ENCODE data around the gene FNIP2.
A peak's percentile ranks its signal among the peaks of the same experiment; 100 is the strongest.
"Not testable (repeated sequence)": the region's sequence is repeated elsewhere in the genome, so short reads cannot be mapped to it uniquely, and the experiment has no call there.

FNIP2 gene

DNA sequence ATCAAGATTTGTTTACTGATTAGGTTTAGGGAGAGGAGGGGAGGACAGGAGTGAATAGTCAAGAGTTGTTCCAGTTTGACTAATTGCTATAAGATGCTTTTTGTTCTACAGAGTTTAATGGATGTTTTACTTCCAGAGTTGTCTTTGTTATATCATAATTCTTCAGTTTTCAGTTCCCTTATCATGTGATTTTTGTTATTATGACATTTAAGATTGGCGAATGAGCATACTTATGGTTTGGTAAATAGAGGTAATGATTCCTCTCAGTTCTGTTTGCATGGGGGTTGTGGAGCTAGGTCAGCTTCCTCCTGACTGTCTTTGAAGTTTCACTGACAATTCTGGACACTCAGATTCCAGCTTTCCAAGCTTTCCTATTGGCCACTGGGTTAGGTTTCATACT lies 24.6 kb downstream of the FNIP2 start:
- H3K9me3 ChIP-seq (ENCODE audit: control insufficient read depth in 2 of 2, low read length in 2 of 2); H3K27ac ChIP-seq (ENCODE audit: low read length); H3K4me3 ChIP-seq (ENCODE audit: low read length in 2 of 2); H3K9ac ChIP-seq (ENCODE audit: low read length in 2 of 2); H3K27me3 ChIP-seq (ENCODE audit: control insufficient read depth in 1 of 2, insufficient read depth in 2 of 2, low read length in 2 of 2); H3K36me3 ChIP-seq (ENCODE audit: control insufficient read depth in 2 of 2, insufficient read depth in 2 of 2, low read length in 2 of 2); H3K4me1 ChIP-seq (ENCODE audit: control insufficient read depth, insufficient read depth, low read length): not testable (repeated sequence)

DNA sequence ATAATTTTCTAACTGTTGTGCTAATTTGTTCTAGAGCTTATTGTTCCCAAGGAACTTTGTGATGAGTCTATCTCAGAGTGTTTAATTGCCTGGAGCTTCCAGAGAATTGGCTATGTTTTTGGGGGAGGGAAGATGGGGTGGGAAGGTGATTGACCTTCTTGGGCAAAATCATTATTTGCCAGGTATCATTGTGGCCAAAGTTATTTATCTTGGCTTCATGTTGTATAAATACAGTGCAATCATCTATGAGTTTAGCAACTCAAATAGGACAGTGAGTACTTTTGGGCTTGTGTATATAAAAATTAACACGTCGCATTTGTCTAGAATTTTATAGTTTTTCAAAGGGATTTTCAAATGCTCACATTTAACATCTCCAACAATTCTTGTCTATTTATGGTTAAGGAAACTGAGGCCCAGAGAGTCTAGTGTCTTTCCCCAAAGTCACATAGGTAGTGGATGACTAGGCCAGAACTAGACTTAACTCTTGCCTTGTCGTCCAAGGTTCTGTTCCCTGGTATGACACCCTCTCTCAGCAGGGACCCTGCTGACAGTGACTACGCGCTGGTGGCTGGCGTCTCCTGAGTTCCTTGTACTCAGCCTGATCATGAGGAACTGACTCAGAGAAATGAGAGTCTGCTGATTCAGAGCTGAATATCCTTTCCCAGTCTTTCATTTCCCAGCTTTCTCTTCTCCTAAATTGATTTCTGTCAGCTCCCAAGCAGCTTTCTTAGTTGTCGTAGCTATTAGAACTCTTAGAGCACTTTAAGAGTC lies 27.7 kb downstream of the FNIP2 start:
- Histone ChIP-seq H3K4me3 (ENCODE audit: low read length in 2 of 2) (no peak overlapping the region), H3K27ac (ENCODE audit: low read length) (no peak overlapping the region), H3K9ac (ENCODE audit: low read length in 2 of 2) (no peak overlapping the region), H3K4me1 (ENCODE audit: control insufficient read depth, insufficient read depth, low read length) (peaks cover 2% of the 10 kb centered on the region), H3K36me3 (ENCODE audit: control insufficient read depth in 2 of 2, insufficient read depth in 2 of 2, low read length in 2 of 2) (no peaks in the 10 kb centered on the region), H3K27me3 (ENCODE audit: control insufficient read depth in 1 of 2, insufficient read depth in 2 of 2, low read length in 2 of 2) (no peaks in the 10 kb centered on the region), H3K9me3 (ENCODE audit: control insufficient read depth in 2 of 2, low read length in 2 of 2) (no peaks in the 10 kb centered on the region)

DNA sequence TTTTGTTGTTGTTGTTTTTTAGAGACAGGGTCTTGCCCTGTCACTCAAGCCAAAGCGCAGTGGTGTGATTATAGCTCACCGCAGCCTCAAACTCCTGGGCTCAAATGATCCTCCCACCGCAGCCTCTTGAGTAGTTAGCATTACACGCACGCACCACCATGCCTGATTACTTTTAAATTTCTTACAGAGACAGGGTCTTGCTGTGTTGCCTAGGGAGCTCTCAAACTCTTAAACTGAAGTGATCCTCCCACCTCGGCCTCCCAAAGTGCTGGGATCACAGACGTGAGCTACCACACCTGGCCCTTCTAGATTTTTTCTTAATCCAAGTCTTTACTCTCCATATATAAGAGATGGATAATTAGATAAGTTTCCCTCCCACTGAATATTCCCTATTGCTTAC lies 29.2 kb downstream of the FNIP2 start:
- no peak overlapping the region for H3K4me3 ChIP-seq (ENCODE audit: low read length in 2 of 2)
- no peak overlapping the region for H3K9ac ChIP-seq (ENCODE audit: low read length in 2 of 2)
- no peaks in the 10 kb centered on the region for H3K9me3 ChIP-seq (ENCODE audit: control insufficient read depth in 2 of 2, low read length in 2 of 2)
- H3K36me3 ChIP-seq (ENCODE audit: control insufficient read depth in 2 of 2, insufficient read depth in 2 of 2, low read length in 2 of 2), result no peaks in the 10 kb centered on the region
- no peaks in the 10 kb centered on the region for H3K4me1 ChIP-seq (ENCODE audit: control insufficient read depth, insufficient read depth, low read length)
- no peak overlapping the region for H3K27ac ChIP-seq (ENCODE audit: low read length)
- no peaks in the 10 kb centered on the region for H3K27me3 ChIP-seq (ENCODE audit: control insufficient read depth in 1 of 2, insufficient read depth in 2 of 2, low read length in 2 of 2)

DNA sequence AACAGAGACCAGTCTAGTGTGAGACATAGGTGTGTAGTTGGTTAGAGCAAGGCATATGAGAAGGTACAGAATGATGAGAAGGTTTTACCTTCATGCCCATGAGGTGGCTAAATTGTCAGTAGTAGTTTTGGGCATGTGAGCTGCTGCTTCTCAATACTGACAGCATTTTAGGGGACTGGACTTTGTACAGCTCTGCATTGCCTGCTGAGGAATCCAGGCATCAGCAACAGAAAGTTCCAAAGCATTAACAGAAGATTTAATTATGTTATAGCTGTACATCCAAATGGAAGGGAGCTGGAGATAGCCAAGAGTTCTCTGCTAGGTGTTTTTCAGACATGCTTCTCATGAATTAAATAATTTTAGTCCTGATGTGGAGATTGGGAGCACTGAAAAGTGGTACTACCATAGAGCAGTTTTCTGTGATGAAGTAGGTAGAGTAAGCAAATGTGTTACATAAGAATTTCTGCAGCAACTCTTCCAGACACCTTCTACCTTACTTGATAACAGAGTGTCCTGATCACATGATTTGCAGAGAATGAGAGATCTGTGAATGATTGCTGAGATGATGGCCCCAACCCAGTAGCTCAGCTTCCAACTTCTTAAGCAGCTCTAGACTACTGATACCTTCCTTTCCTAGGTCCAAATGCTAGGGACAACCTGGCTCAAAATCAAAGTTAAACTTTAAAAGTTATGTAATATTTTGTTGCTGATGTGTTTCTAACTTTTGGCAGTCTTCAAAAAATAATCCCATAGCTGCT lies 30.4 kb downstream of the FNIP2 start:
- no peak overlapping the region for H3K9ac ChIP-seq (ENCODE audit: low read length in 2 of 2)
- H3K9me3 ChIP-seq (ENCODE audit: control insufficient read depth in 2 of 2, low read length in 2 of 2), result no peaks in the 10 kb centered on the region
- no peak overlapping the region for H3K4me3 ChIP-seq (ENCODE audit: low read length in 2 of 2)
- H3K27ac ChIP-seq (ENCODE audit: low read length), result no peak overlapping the region
- H3K27me3 ChIP-seq (ENCODE audit: control insufficient read depth in 1 of 2, insufficient read depth in 2 of 2, low read length in 2 of 2), result no peaks in the 10 kb centered on the region
- no peaks in the 10 kb centered on the region for H3K36me3 ChIP-seq (ENCODE audit: control insufficient read depth in 2 of 2, insufficient read depth in 2 of 2, low read length in 2 of 2)
- H3K4me1 ChIP-seq (ENCODE audit: control insufficient read depth, insufficient read depth, low read length), result no peaks in the 10 kb centered on the region

DNA sequence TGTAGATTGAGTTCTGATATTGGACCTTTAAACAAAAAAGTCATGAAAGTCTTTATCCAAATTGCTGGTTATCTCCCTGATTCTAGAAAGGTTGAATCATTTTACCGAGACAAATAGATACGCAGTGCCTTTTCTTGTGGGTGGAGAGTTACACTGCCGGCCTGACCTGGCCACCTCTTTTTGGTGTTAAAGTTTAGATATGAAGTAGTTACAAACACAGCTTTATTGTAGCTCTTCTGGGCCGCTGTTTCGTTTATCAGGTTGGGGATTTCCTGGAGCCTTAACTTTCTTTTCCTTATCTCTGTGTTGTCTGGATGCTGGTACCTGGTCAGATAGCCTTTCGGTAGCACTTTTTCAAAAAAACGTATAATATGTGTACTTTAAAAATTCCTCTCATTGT lies 31.0 kb downstream of the FNIP2 start:
- Histone ChIP-seq H3K9ac (ENCODE audit: low read length in 2 of 2) (no peak overlapping the region), H3K27ac (ENCODE audit: low read length) (no peak overlapping the region)

DNA sequence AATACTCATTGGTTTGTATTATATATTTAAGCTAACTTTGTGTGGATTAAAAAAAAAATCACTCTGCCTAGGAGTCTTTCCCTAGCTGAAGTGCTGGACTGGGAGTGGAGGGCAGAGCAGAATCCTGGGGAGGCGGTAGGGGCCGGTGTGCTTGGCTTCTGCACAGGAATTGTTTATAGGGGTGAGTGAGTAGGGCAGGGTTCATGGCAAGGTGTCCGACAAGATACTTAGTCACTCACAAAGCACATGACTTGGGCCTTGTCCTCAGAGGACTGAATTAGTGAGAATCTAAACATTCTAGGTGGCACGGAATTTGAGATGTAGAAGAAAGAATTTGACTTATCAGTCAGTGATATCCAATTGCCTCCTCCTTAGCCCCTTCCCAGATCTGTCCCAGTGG lies 32.2 kb downstream of the FNIP2 start:
- peaks cover 9% of the 10 kb centered on the region for H3K4me1 ChIP-seq (ENCODE audit: control insufficient read depth, insufficient read depth, low read length)
- H3K9me3 ChIP-seq (ENCODE audit: control insufficient read depth in 2 of 2, low read length in 2 of 2), result no peaks in the 10 kb centered on the region
- H3K27me3 ChIP-seq (ENCODE audit: control insufficient read depth in 1 of 2, insufficient read depth in 2 of 2, low read length in 2 of 2), result no peaks in the 10 kb centered on the region
- no peak overlapping the region for H3K27ac ChIP-seq (ENCODE audit: low read length)
- no peak overlapping the region for H3K4me3 ChIP-seq (ENCODE audit: low read length in 2 of 2)
- no peaks in the 10 kb centered on the region for H3K36me3 ChIP-seq (ENCODE audit: control insufficient read depth in 2 of 2, insufficient read depth in 2 of 2, low read length in 2 of 2)
- no peak overlapping the region for H3K9ac ChIP-seq (ENCODE audit: low read length in 2 of 2)

More for the DNA sequence above, 31.0 kb downstream of the FNIP2 start:
- Histone ChIP-seq H3K27me3 (ENCODE audit: control insufficient read depth in 1 of 2, insufficient read depth in 2 of 2, low read length in 2 of 2) (no peaks in the 10 kb centered on the region), H3K4me3 (ENCODE audit: low read length in 2 of 2) (no peak overlapping the region), H3K9me3 (ENCODE audit: control insufficient read depth in 2 of 2, low read length in 2 of 2) (no peaks in the 10 kb centered on the region), H3K36me3 (ENCODE audit: control insufficient read depth in 2 of 2, insufficient read depth in 2 of 2, low read length in 2 of 2) (no peaks in the 10 kb centered on the region), H3K4me1 (ENCODE audit: control insufficient read depth, insufficient read depth, low read length) (no peaks in the 10 kb centered on the region)

DNA sequence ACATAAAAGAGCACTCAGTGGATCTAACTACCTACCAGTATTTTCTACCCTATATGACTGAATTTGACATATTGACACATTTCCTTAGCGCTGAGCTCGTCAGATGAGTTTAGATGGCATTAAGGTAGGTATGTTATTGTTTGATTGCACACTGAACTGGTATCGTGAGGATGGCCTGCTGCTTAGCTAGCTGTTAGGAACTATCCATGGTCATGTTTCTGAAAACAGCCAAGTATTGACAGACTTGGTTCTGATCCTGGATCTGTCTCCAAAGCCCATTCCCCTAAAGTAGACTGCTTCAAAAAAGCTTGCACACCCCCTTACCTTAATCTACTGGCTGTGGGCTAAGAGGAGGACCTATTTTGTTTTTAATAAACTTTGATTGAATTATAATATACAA lies 32.9 kb downstream of the FNIP2 start:
- Histone ChIP-seq H3K9ac (ENCODE audit: low read length in 2 of 2) (no peak overlapping the region), H3K27ac (ENCODE audit: low read length) (no peak overlapping the region), H3K4me1 (ENCODE audit: control insufficient read depth, insufficient read depth, low read length) (peaks cover 15% of the 10 kb centered on the region)

DNA sequence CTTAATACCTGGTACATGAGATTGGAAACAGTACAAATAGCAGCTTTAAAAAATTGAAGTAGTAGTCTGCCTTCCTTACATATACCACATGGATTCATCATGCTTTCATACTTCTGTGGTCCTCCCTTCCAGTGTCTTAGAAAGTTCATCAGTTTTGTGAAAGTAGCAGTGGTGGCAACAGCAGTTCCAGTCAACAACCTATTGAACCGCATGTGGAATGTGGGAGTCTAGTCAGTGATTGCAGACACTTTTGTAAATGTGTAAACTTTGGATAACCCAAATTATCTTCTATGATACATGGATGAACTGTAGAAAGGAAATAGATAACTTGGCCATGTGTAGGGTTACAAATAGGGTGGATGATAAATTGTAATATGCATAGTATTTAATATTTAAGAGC lies 34.1 kb downstream of the FNIP2 start:
- no peaks in the 10 kb centered on the region for H3K27me3 ChIP-seq (ENCODE audit: control insufficient read depth in 1 of 2, insufficient read depth in 2 of 2, low read length in 2 of 2)
- H3K36me3 ChIP-seq (ENCODE audit: control insufficient read depth in 2 of 2, insufficient read depth in 2 of 2, low read length in 2 of 2), result no peaks in the 10 kb centered on the region
- no peaks in the 10 kb centered on the region for H3K9me3 ChIP-seq (ENCODE audit: control insufficient read depth in 2 of 2, low read length in 2 of 2)
- H3K4me1 ChIP-seq (ENCODE audit: control insufficient read depth, insufficient read depth, low read length), result peaks cover 15% of the 10 kb centered on the region
- no peak overlapping the region for H3K27ac ChIP-seq (ENCODE audit: low read length)
- H3K4me3 ChIP-seq (ENCODE audit: low read length in 2 of 2), result no peak overlapping the region
- H3K9ac ChIP-seq (ENCODE audit: low read length in 2 of 2), result no peak overlapping the region

More for the DNA sequence above, 32.9 kb downstream of the FNIP2 start:
- Histone ChIP-seq H3K36me3 (ENCODE audit: control insufficient read depth in 2 of 2, insufficient read depth in 2 of 2, low read length in 2 of 2) (no peaks in the 10 kb centered on the region), H3K9me3 (ENCODE audit: control insufficient read depth in 2 of 2, low read length in 2 of 2) (no peaks in the 10 kb centered on the region), H3K27me3 (ENCODE audit: control insufficient read depth in 1 of 2, insufficient read depth in 2 of 2, low read length in 2 of 2) (no peaks in the 10 kb centered on the region), H3K4me3 (ENCODE audit: low read length in 2 of 2) (no peak overlapping the region)

DNA sequence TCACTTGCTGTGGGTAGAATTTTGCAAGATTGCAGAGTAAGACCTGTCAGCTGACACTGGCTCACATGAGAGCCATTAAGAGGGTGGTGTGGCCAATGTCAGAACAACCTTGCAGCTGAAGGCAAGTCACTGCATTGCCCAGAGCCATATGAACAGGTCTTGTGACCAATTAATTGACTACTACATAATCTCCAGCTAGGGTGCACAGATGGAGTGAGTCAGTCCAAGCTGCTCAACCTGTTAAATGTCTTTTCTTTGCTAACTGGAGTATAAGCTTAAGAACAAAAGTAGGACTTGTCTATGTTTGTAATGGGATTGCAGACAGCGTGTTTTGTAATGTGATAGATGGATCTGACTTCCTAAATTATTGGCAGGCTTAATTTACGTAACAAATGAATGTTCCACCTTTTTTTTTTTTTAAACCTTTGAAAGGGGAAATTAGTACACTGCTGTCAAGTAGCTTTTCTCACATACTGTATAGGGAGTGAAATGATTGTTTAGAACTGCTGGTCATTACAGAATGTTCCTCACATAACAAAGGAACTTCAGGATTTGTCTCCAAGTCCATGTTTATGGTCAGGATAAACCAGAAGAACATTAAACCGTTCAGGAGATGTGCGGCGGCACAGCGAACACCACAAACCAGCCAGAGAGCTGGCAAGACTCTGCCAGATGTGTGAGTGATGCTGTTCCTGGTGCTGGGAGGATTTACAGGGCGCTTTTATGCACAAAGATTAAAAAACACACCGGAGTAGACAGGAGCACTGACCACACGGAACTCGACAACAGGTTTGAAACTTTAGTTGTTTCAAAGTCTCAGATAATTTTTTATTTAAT lies 37.0 kb downstream of the FNIP2 start:
- Histone ChIP-seq H3K9me3 (ENCODE audit: control insufficient read depth in 2 of 2, low read length in 2 of 2) (no peaks in the 10 kb centered on the region), H3K27ac (ENCODE audit: low read length) (peak overlapping the region; percentile 46), H3K4me1 (ENCODE audit: control insufficient read depth, insufficient read depth, low read length) (peaks cover 27% of the 10 kb centered on the region), H3K27me3 (ENCODE audit: control insufficient read depth in 1 of 2, insufficient read depth in 2 of 2, low read length in 2 of 2) (no peaks in the 10 kb centered on the region), H3K36me3 (ENCODE audit: control insufficient read depth in 2 of 2, insufficient read depth in 2 of 2, low read length in 2 of 2) (no peaks in the 10 kb centered on the region), H3K9ac (ENCODE audit: low read length in 2 of 2) (no peak overlapping the region), H3K4me3 (ENCODE audit: low read length in 2 of 2) (peak overlapping the region in 1 of 2 donors; percentile 30)

DNA sequence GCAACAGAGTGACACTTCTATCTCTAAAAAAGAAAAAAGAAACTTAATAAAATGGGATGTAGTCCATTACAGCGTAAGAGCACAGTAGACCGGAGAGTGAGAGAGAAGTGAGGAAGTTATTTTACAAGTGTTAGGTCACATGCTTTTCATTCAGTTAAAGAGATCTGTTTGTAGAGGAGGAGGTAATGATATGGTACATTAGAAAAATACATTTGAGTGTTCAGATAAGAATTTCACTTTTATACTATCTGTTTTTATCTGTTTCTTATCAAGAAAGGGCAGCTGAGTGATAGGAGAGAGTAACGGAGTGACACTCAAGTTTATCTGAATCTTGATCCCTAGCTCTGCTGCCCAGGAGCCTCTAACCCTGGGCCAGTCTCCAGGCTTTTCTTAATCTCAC lies 38.9 kb downstream of the FNIP2 start:
- Histone ChIP-seq H3K9ac (ENCODE audit: low read length in 2 of 2) (no peak overlapping the region), H3K4me1 (ENCODE audit: control insufficient read depth, insufficient read depth, low read length) (peaks cover 27% of the 10 kb centered on the region), H3K9me3 (ENCODE audit: control insufficient read depth in 2 of 2, low read length in 2 of 2) (no peaks in the 10 kb centered on the region), H3K27ac (ENCODE audit: low read length) (no peak overlapping the region), H3K36me3 (ENCODE audit: control insufficient read depth in 2 of 2, insufficient read depth in 2 of 2, low read length in 2 of 2) (no peaks in the 10 kb centered on the region), H3K27me3 (ENCODE audit: control insufficient read depth in 1 of 2, insufficient read depth in 2 of 2, low read length in 2 of 2) (no peaks in the 10 kb centered on the region), H3K4me3 (ENCODE audit: low read length in 2 of 2) (no peak overlapping the region)

All from stomach smooth muscle (tissue), 2 donors.